H1 (cell line): ENCODE results near the gene PJVK. TPM values are rescaled to one million over a fixed set of nuclear protein-coding genes. Genes with fewer than 3 reads are reported as not detected.

Experiments used
- ASH2L ChIP-seq: fragments of 200-600, 300-600 bp; sonication (generic); IDR thresholded peaks from one replicate; pipeline ENCODE4 v1.7.1; 2017; ENCODE audit warnings: low read length
- CBX8 ChIP-seq: fragments of 300-800, 300-1000 bp; sonication (generic); IDR thresholded peaks from 2 replicates; pipeline ENCODE4 v1.7.1; 2016; ENCODE audit warnings: low read depth, low read length, borderline replicate concordance
- CHD1 ChIP-seq: IDR thresholded peaks from 2 replicates; pipeline ENCODE4 v1.6.1; 2012; ENCODE audit warnings: low read depth, low read length, improper control_type of control experiment
- CREB1 ChIP-seq: IDR thresholded peaks from 2 replicates; pipeline ENCODE4 v1.6.1; 2012; ENCODE audit warnings: inconsistent platforms
- CTBP2 ChIP-seq: IDR thresholded peaks from 2 replicates; pipeline ENCODE4 v1.7.0; 2011; ENCODE audit warnings: borderline replicate concordance, mild to moderate bottlenecking, moderate library complexity, mixed read lengths, low read length; ENCODE audit not compliant: insufficient read depth, insufficient read length
- CTCF ChIP-seq, 3 experiments: IDR thresholded peaks; 1 replicate in 2 of 3; 2 replicates in 1 of 3; pipeline versions ENCODE4 v1.5.1 to v1.6.1; 2011; ENCODE audit warnings: low read length in 3 of 3, mild to moderate bottlenecking in 3 of 3, inconsistent platforms in 2 of 3, low read depth in 1 of 3, moderate library complexity in 1 of 3; ENCODE audit not compliant: insufficient read depth in 1 of 3; ENCODE audit errors: control extremely low read depth in 1 of 3
- EGR1 ChIP-seq: IDR thresholded peaks from 2 replicates; pipeline ENCODE4 v1.6.1; 2011; ENCODE audit warnings: low read depth, low read length, borderline replicate concordance
- FOSL1 ChIP-seq: IDR thresholded peaks from 2 replicates; pipeline ENCODE4 v1.6.1; 2011; ENCODE audit warnings: mild to moderate bottlenecking, low read depth, low read length, moderate library complexity; ENCODE audit not compliant: insufficient read depth
- GTF2F1 ChIP-seq: IDR thresholded peaks from 2 replicates; pipeline ENCODE4 v1.6.1; 2012; ENCODE audit warnings: low read depth, low read length, improper control_type of control experiment, borderline replicate concordance
- JUN ChIP-seq: IDR thresholded peaks from 2 replicates; pipeline ENCODE4 v1.6.1; 2011; ENCODE audit warnings: low read depth, mild to moderate bottlenecking, improper control_type of control experiment, low read length
- KDM4A ChIP-seq: IDR thresholded peaks from one replicate; pipeline ENCODE4 v1.7.1; 2012; ENCODE audit warnings: low read depth, mild to moderate bottlenecking, moderate library complexity, low read length, inconsistent platforms; ENCODE audit not compliant: severe bottlenecking
- KDM5A ChIP-seq: fragments of 200-600 bp; IDR thresholded peaks from 2 replicates; pipeline ENCODE4 v1.7.1; 2012; ENCODE audit warnings: mild to moderate bottlenecking, low read length, inconsistent platforms, mixed read lengths
- NRF1 ChIP-seq: IDR thresholded peaks from 2 replicates; pipeline ENCODE4 v1.6.1; 2011; ENCODE audit warnings: mild to moderate bottlenecking, low read depth, low read length, improper control_type of control experiment
- RFX5 ChIP-seq: IDR thresholded peaks from 2 replicates; pipeline ENCODE4 v1.6.1; 2011; ENCODE audit warnings: low read depth, low read length, improper control_type of control experiment, borderline replicate concordance
- RNF2 ChIP-seq: fragments of 200-900, 300-1000 bp; sonication (generic); IDR thresholded peaks from 2 replicates; pipeline ENCODE4 v1.7.1; 2016; ENCODE audit warnings: borderline replicate concordance, low read depth, mild to moderate bottlenecking, antibody characterized with exemption, low read length; ENCODE audit not compliant: poor library complexity, severe bottlenecking; ENCODE audit errors: missing control alignments
- SP2 ChIP-seq: IDR thresholded peaks from 2 replicates; pipeline ENCODE4 v1.6.1; 2012; ENCODE audit warnings: mild to moderate bottlenecking, low read length, inconsistent platforms
- SP4 ChIP-seq: IDR thresholded peaks from 2 replicates; pipeline ENCODE4 v1.6.1; 2012; ENCODE audit warnings: low read length, inconsistent platforms
- SUZ12 ChIP-seq: fragments of 200-600 bp; sonication (generic); IDR thresholded peaks from 2 replicates; pipeline ENCODE4 v1.6.1; 2012; ENCODE audit warnings: mild to moderate bottlenecking, inconsistent platforms, low read length, moderate library complexity, mixed read lengths
- TBP ChIP-seq: IDR thresholded peaks from 2 replicates; pipeline ENCODE4 v1.6.1; 2011; ENCODE audit warnings: low read depth, low read length, improper control_type of control experiment
- TCF12 ChIP-seq: IDR thresholded peaks from 2 replicates; pipeline ENCODE4 v1.6.1; 2011; ENCODE audit warnings: low read depth, mild to moderate bottlenecking, low read length
- YY1 ChIP-seq: IDR thresholded peaks from 2 replicates; pipeline ENCODE4 v1.6.1; 2011; ENCODE audit warnings: low read depth, mild to moderate bottlenecking, low read length
- polyA plus RNA-seq, 7 experiments: library from polyadenylated mRNA; depleted of rRNA in 3 of 7; stranded (reverse) in 5 of 7; unstranded in 2 of 7; fragments of >200 nt in 5 of 7; fragments of 200-250 nt in 2 of 7; gene quantifications; 1 replicate in 5 of 7; 2 replicates in 1 of 7; 4 replicates in 1 of 7; pipeline versions ENCODE4 v1.2.1 to v1.2.3, GENCODE V29; 2011 to 2013; ENCODE audit warnings: missing spikeins in 2 of 7, mixed read lengths in 2 of 7
- total RNA-seq: library from RNA; stranded (reverse); fragmentation: NEBNext Ultra II Directional; extraction: Animal tissue kit (Norgen Biotek cat#: 25700); gene quantifications from 2 replicates; pipeline ENCODE4 v1.2.1, GENCODE V29; 2021

The PJVK gene
- total and polyA plus RNA-seq, 2 of the 8 experiments (the other 6 are each of a cell fraction or from before 2014, with no cell fraction given): 2.4 to 2.8 TPM

DNA sequence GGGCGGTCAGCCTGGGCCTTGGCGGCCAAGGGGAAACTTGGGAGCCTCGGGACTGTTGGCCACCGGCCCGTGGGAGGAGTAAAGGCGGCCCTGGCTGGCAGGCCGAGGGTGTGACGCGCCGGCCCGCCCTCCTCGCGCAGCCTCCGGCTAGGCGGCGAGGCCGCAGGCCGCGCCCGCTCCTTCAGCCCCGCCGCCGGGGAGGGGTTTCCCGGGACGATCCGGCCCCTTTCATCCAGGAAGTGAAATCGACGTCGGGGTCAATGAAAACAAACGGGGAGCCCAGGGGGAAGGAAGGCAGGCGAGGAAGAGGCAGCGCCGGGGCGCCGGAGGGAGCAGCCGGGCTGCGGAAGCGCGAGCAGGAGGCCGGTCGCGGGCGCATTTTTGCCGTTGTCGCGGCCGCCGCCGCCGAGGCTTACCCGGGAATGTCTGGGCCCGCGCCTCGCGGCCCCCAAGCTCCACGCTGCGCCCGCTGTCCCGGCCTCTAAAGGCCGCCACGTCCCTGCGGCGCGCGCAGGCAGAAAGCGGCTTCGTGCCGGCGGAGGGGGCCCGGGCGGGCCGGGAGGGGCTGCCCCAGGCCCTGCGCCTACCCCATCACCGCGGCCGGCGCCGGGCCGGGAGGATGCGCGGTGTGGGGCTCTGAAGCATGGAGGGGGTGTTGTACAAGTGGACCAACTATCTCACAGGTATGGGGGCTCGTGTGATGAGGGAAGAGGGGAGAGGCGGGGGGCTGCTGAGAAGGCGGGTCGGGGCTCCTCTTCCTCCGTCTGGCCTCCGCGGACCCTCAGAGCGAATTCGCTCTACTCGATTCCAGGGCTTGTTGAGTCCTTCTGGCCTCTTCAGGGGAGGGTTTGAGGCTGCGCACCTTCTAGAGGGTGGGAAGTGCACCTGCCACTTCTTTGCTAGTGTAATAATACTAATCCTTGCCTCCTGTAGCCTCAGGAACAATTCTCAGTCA is 29.3 kb downstream of the PJVK start, which contains the start of gene PLEKHA3 (continued):
- TF ChIP-seq CTCF (IDR thresholded peaks at IDR 0.05; ENCODE audit: control extremely low read depth in 1 of 3, insufficient read depth in 1 of 3, low read depth in 1 of 3, low read length in 3 of 3) (no peak), FOSL1 (no peak), SP4 (no peak), YY1 (no peak), EGR1 (0 out of 2 replicates have a peak, but pooled peaks have one; percentile 5), RFX5 (no peak), CTBP2 (no peak), CBX8 (no peak), NRF1 (0 out of 2 replicates have a peak, but pooled peaks have one; percentile 20), ASH2L (peak; percentile 92), GTF2F1 (no peak), RNF2 (no peak), CREB1 (peak; percentile 47; the same call in 1 of the 2 replicates), TBP (peak; percentile 47; the same call in 1 of the 2 replicates), KDM4A (peak; percentile 71), CHD1 (no peak), JUN (no peak), SP2 (no peak), SUZ12 (0 out of 2 replicates have a peak, but pooled peaks have one; percentile 11), KDM5A (no peak), TCF12 (0 out of 2 replicates have a peak, but pooled peaks have one; percentile 4)
